SK-N-SH treated with all-trans-retinoic acid at 6 μM for 48 hours (cell line): ENCODE data around the gene SIRPB1.
"Not testable (repeated sequence)": the region's sequence is repeated elsewhere in the genome, so short reads cannot be mapped to it uniquely, and the experiment has no call there.

Source experiments
- ZFP3 ChIP-seq: fragments of 250-450 bp; sonication (Bioruptor Pico); IDR thresholded peaks from 2 replicates; pipeline ENCODE4 v1.5.0; 2020; ENCODE audit warnings: mild to moderate bottlenecking, moderate library complexity
- TF ChIP-seq, protein P1 (sequence below): fragments of 250-450 bp; sonication (Bioruptor Pico); IDR thresholded peaks from 2 replicates; pipeline ENCODE4 v1.8.0; 2020; ENCODE audit warnings: mild to moderate bottlenecking, moderate library complexity, borderline replicate concordance

GRCh38 chr20:1577313-1577712, 42.5 kb downstream of the SIRPB1 start:
- TF ChIP-seq ZFP3 (CRISPR knock-in tag): not testable (repeated sequence)
- TF ChIP-seq, protein P1, sequence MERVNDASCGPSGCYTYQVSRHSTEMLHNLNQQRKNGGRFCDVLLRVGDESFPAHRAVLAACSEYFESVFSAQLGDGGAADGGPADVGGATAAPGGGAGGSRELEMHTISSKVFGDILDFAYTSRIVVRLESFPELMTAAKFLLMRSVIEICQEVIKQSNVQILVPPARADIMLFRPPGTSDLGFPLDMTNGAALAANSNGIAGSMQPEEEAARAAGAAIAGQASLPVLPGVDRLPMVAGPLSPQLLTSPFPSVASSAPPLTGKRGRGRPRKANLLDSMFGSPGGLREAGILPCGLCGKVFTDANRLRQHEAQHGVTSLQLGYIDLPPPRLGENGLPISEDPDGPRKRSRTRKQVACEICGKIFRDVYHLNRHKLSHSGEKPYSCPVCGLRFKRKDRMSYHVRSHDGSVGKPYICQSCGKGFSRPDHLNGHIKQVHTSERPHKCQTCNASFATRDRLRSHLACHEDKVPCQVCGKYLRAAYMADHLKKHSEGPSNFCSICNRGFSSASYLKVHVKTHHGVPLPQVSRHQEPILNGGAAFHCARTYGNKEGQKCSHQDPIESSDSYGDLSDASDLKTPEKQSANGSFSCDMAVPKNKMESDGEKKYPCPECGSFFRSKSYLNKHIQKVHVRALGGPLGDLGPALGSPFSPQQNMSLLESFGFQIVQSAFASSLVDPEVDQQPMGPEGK (CRISPR knock-in tag): not testable (repeated sequence)
